Right atrium auricular region (tissue), 2 donors: ENCODE measurements around the gene MRPS34. TPM values are rescaled to one million over a fixed set of nuclear protein-coding genes. Genes with fewer than 3 reads are reported as not detected.

Source experiments
- DNase-seq: peaks from one replicate; pipeline ENCODE4 v3.0.0-alpha.2; 2019; ENCODE audit warnings: low spot score
- H3K27ac ChIP-seq, 2 donors: fragments of 200-600 bp; sonication (generic); 1 replicate in 1 of 2; 2 replicates in 1 of 2; pipeline ENCODE4 v1.5.1; 2016 to 2019
- H3K27me3 ChIP-seq, 2 donors: fragments of 200-600 bp; sonication (generic); one replicate each; pipeline versions ENCODE4 v1.5.1 to v1.6.0; 2017 to 2019
- H3K36me3 ChIP-seq: fragments of 200-600 bp; sonication (generic); one replicate; pipeline ENCODE4 v1.5.1; 2016
- H3K4me1 ChIP-seq, 2 donors: fragments of 200-600 bp; sonication (generic); one replicate each; pipeline versions ENCODE4 v1.5.1 to v1.6.0; 2017 to 2019
- H3K4me3 ChIP-seq, 2 donors: fragments of 200-600 bp; sonication (generic); 1 replicate in 1 of 2; 2 replicates in 1 of 2; pipeline ENCODE4 v1.5.1; 2017 to 2019; ENCODE audit warnings: mild to moderate bottlenecking in 1 of 2, moderate library complexity in 1 of 2
- H3K9me3 ChIP-seq, 2 donors: fragments of 200-600 bp; sonication (generic); one replicate each; pipeline ENCODE4 v1.5.1; 2019
- CTCF ChIP-seq, 2 donors: fragments of 200-600 bp; sonication (generic); IDR thresholded peaks; one replicate each; pipeline ENCODE4 v1.5.1; 2019; ENCODE audit warnings: antibody characterized with exemption in 2 of 2
- total RNA-seq, 2 donors: library from RNA; depleted of rRNA; stranded (reverse); fragments of >200 nt; gene quantifications; one replicate each; pipeline ENCODE4 v1.1.0, GENCODE V29; 2016

Gene MRPS34
- total RNA-seq, 2 donors from 2014 or later = 58.8 to 77.9 TPM

GRCh38 chr16:1786242-1787055, 13.5 kb upstream of the MRPS34 start:
- Histone ChIP-seq H3K9me3 (no peaks in the 10 kb centered on the region), H3K4me3 (no peak overlapping the region), H3K36me3 (peaks cover 23% of the 10 kb centered on the region), H3K4me1 (peaks cover 0 to 29% of the 10 kb centered on the region in 2 donors), H3K27me3 (no peaks in the 10 kb centered on the region), H3K27ac (no peak overlapping the region)
- no peak for TF ChIP-seq CTCF (IDR thresholded peaks at IDR 0.05)
- no peak for DNase-seq

- no peak for TF ChIP-seq CTCF (IDR thresholded peaks at IDR 0.05)
- H3K36me3 ChIP-seq = peaks cover 23% of the 10 kb centered on the region
- no peaks in the 10 kb centered on the region for H3K9me3 ChIP-seq
- H3K4me3 ChIP-seq = no peak overlapping the region
- no peak for DNase-seq
- H3K27me3 ChIP-seq = no peaks in the 10 kb centered on the region
- peaks cover 0 to 36% of the 10 kb centered on the region in 2 donors for H3K4me1 ChIP-seq
- no peak overlapping the region for H3K27ac ChIP-seq
Measured at GRCh38 chr16:1785846-1786170, 12.9 kb upstream of the MRPS34 start.

GRCh38 chr16:1784977-1785845, 12.3 kb upstream of the MRPS34 start:
- H3K27ac ChIP-seq = no peak overlapping the region
- H3K9me3 ChIP-seq = no peaks in the 10 kb centered on the region
- H3K27me3 ChIP-seq = no peaks in the 10 kb centered on the region
- no peak for DNase-seq
- no peak overlapping the region for H3K4me3 ChIP-seq
- TF ChIP-seq CTCF (IDR thresholded peaks at IDR 0.05) = no peak
- peaks cover 23% of the 10 kb centered on the region for H3K36me3 ChIP-seq
- peaks cover 0 to 42% of the 10 kb centered on the region in 2 donors for H3K4me1 ChIP-seq

- Histone ChIP-seq H3K27ac (peak within 1 kb of the TSS; percentile 79 to 84), H3K27me3 (no peaks in the 10 kb centered on the region), H3K36me3 (peaks cover 24% of the 10 kb centered on the region), H3K4me1 (peaks cover 0 to 48% of the 10 kb centered on the region in 2 donors), H3K9me3 (no peaks in the 10 kb centered on the region), H3K4me3 (peak within 1 kb of the TSS; percentile 76 to 78)
- TF ChIP-seq CTCF (IDR thresholded peaks at IDR 0.05) = no peak
- peak; percentile 100 for DNase-seq
Measured at GRCh38 chr16:1782408-1783264, 9.7 kb upstream of the MRPS34 start, which contains the start of the genes NUBP2 and SPSB3. NUBP2 (plus strand) TSS chr16:1782960; CDS start chr16:1783021, 61 bp downstream. SPSB3 (minus strand) TSS chr16:1782571; CDS start chr16:1781483, 1,088 bp downstream.

GRCh38 chr16:1781758-1782407, 8.9 kb upstream of the MRPS34 start:
- peak overlapping the region; percentile 79 to 84 for H3K27ac ChIP-seq
- H3K27me3 ChIP-seq = no peaks in the 10 kb centered on the region
- peaks cover 0 to 48% of the 10 kb centered on the region in 2 donors for H3K4me1 ChIP-seq
- TF ChIP-seq CTCF (IDR thresholded peaks at IDR 0.05) = no peak
- no peaks in the 10 kb centered on the region for H3K9me3 ChIP-seq
- no peak for DNase-seq
- peak overlapping the region; percentile 75 to 76 for H3K4me3 ChIP-seq
- H3K36me3 ChIP-seq = peaks cover 27% of the 10 kb centered on the region
